SK-N-SH (cell line): ENCODE results near the gene DCAF6. TPM values are rescaled to one million over a fixed set of nuclear protein-coding genes. Genes with fewer than 3 reads are reported as not detected.
A peak's percentile ranks its signal among the peaks of the same experiment; 100 is the strongest.

Experiments
- CTCF ChIA-PET: fragments of 300-600, 350-600 bp; formaldehyde crosslinking; extraction: SDS; loops from one replicate; lab custom pipeline; 2021; lab: Yijun Ruan, JAX
- POLR2A ChIA-PET: fragments of 350-600 bp; sonication (Branson Sonifier 250); formaldehyde crosslinking; extraction: SDS; loops from one replicate; lab custom pipeline; 2020; ENCODE audit warnings: antibody characterized with exemption, inconsistent platforms; lab: Yijun Ruan, JAX
- DNase-seq: peaks from one replicate; pipeline ENCODE4 v3.0.0; 2012
- H2AFZ ChIP-seq: fragments of 200-600 bp; sonication (generic); 2 replicates; pipeline ENCODE4 v1.8.1; 2016; ENCODE audit warnings: antibody characterized with exemption, mild to moderate bottlenecking, low read depth
- H3F3A ChIP-seq: fragments of 200-600 bp; sonication (generic); replicated peaks from 2 replicates; pipeline ENCODE3; 2016; ENCODE audit warnings: antibody characterized with exemption, mild to moderate bottlenecking; ENCODE audit not compliant: insufficient read depth
- H3K27ac ChIP-seq, 2 experiments: fragments of 200-500 bp in 1 of 2; fragments of 200-600 bp in 1 of 2; sonication (Bioruptor generic) in 1 of 2; sonication (generic), shearing (Covaris generic) in 1 of 2; 2 replicates each; pipeline versions ENCODE4 v1.5.1 to v1.6.1; 2014 to 2016; ENCODE audit warnings: low read depth in 2 of 2, inconsistent platforms in 1 of 2, low read length in 1 of 2, mild to moderate bottlenecking in 1 of 2, mixed read lengths in 1 of 2
- H3K27me3 ChIP-seq: fragments of 200-600 bp; sonication (generic), shearing (Covaris generic); 2 replicates; pipeline ENCODE4 v1.6.1; 2016; ENCODE audit warnings: mixed run types; ENCODE audit not compliant: insufficient read depth
- H3K36me3 ChIP-seq, 2 experiments: fragments of 200-500 bp in 1 of 2; fragments of 200-600 bp in 1 of 2; sonication (Bioruptor generic) in 1 of 2; sonication (generic) in 1 of 2; replicated peaks in 1 of 2; 2 replicates each; pipeline versions ENCODE3 to v1.5.1; 2014 to 2016; ENCODE audit warnings: low read length in 1 of 2, mild to moderate bottlenecking in 1 of 2; ENCODE audit not compliant: insufficient read depth in 2 of 2, control insufficient read depth in 1 of 2
- H3K4me1 ChIP-seq, 2 experiments: fragments of 200-500 bp in 1 of 2; fragments of 200-600 bp in 1 of 2; sonication (Bioruptor generic) in 1 of 2; sonication (generic), shearing (Covaris generic) in 1 of 2; 2 replicates each; pipeline versions ENCODE4 v1.5.1 to v1.6.1; 2014 to 2016; ENCODE audit warnings: low read depth in 1 of 2, low read length in 1 of 2, mixed run types in 1 of 2; ENCODE audit not compliant: insufficient read depth in 2 of 2, control insufficient read depth in 1 of 2
- H3K4me2 ChIP-seq: fragments of 200-600 bp; sonication (generic), shearing (Covaris generic); 2 replicates; pipeline ENCODE4 v1.6.1; 2017; ENCODE audit warnings: mixed run types
- H3K4me3 ChIP-seq, 2 experiments: fragments of 200-500 bp in 1 of 2; fragments of 200-600 bp in 1 of 2; sonication (Bioruptor generic) in 1 of 2; sonication (generic), shearing (Covaris generic) in 1 of 2; 2 replicates each; pipeline versions ENCODE4 v1.5.1 to v1.8.1; 2014 to 2016; ENCODE audit warnings: low read depth in 2 of 2, inconsistent platforms in 1 of 2, low read length in 1 of 2, mild to moderate bottlenecking in 1 of 2, mixed read lengths in 1 of 2, moderate library complexity in 1 of 2
- H3K79me2 ChIP-seq: fragments of 200-600 bp; sonication (generic); 2 replicates; pipeline ENCODE4 v1.8.1; 2017; ENCODE audit warnings: mild to moderate bottlenecking; ENCODE audit not compliant: insufficient read depth
- H3K9ac ChIP-seq: fragments of 200-600 bp; sonication (generic); 2 replicates; pipeline ENCODE4 v1.6.1; 2017; ENCODE audit warnings: mixed run types
- H3K9me2 ChIP-seq: fragments of 200-600 bp; sonication (generic); 2 replicates; pipeline ENCODE4 v1.6.1; 2017; ENCODE audit warnings: mixed run types
- H3K9me3 ChIP-seq: fragments of 200-600 bp; sonication (generic); 2 replicates; pipeline ENCODE4 v1.6.1; 2017; ENCODE audit warnings: mixed run types, mild to moderate bottlenecking, moderate library complexity
- H4K20me1 ChIP-seq: fragments of 200-600 bp; sonication (generic); 2 replicates; pipeline ENCODE4 v1.6.1; 2017; ENCODE audit warnings: mild to moderate bottlenecking, mixed run types; ENCODE audit not compliant: insufficient read depth
- GABPA ChIP-seq: IDR thresholded peaks from 2 replicates; pipeline ENCODE4 v1.4.0; 2012; ENCODE audit warnings: low read depth, mild to moderate bottlenecking
- GATA2 ChIP-seq: sonication (generic); formaldehyde crosslinking; IDR thresholded peaks from 2 replicates; pipeline ENCODE4 v1.5.0; 2020; ENCODE audit warnings: mild to moderate bottlenecking, missing genetic modification reagents
- MXI1 ChIP-seq: IDR thresholded peaks from 2 replicates; pipeline ENCODE4 v1.6.1; 2012; ENCODE audit warnings: mild to moderate bottlenecking, low read depth, low read length, improper control_type of control experiment
- NFIC ChIP-seq: IDR thresholded peaks from 2 replicates; pipeline ENCODE4 v1.4.0; 2012; ENCODE audit warnings: borderline replicate concordance
- POLR2AphosphoS5 ChIP-seq: IDR thresholded peaks from 2 replicates; pipeline ENCODE4 v1.6.1; 2012; ENCODE audit warnings: low read depth, low read length
- RCOR1 ChIP-seq: fragments of 150-350 bp; IDR thresholded peaks from 2 replicates; pipeline ENCODE4 v1.6.1; 2017; ENCODE audit warnings: antibody characterized with exemption, low read length
- SMC3 ChIP-seq: IDR thresholded peaks from 2 replicates; pipeline ENCODE4 v1.6.1; 2012; ENCODE audit warnings: low read depth, low read length, improper control_type of control experiment
- WGBS: methylation state at CpG from one replicate; pipeline ENCODE4 v1.1.6; 2017; ENCODE audit warnings: low lambda C conversion rate; 5-methylcytosine and 5-hydroxymethylcytosine counted together
- polyA plus RNA-seq, 3 experiments: library from polyadenylated mRNA; depleted of rRNA; stranded (reverse); fragments of >200 nt; gene quantifications; 2 replicates each; pipeline ENCODE4 v1.2.3, GENCODE V29; 2012
- TF ChIP-seq, protein P1 (sequence below): IDR thresholded peaks from 2 replicates; pipeline ENCODE4 v1.4.0; 2012; ENCODE audit warnings: low read depth, borderline replicate concordance
- TF ChIP-seq, protein P2 (sequence below): fragments of 200-600 bp; sonication (generic); IDR thresholded peaks from 2 replicates; pipeline ENCODE4 v1.6.1; 2017; ENCODE audit warnings: antibody characterized with exemption, mild to moderate bottlenecking, moderate library complexity
- TF ChIP-seq, protein P3 (sequence below): fragments of 150-350 bp; IDR thresholded peaks from 2 replicates; pipeline ENCODE4 v1.6.1; 2017; ENCODE audit warnings: antibody characterized with exemption, low read length, low read depth, borderline replicate concordance
- TF ChIP-seq, protein P4 (sequence below): IDR thresholded peaks from 2 replicates; pipeline ENCODE4; 2012

DCAF6 gene
- polyA plus RNA-seq, 1 of the 3 experiments (the other 2 are of a cell fraction): 31.3 TPM

DNA sequence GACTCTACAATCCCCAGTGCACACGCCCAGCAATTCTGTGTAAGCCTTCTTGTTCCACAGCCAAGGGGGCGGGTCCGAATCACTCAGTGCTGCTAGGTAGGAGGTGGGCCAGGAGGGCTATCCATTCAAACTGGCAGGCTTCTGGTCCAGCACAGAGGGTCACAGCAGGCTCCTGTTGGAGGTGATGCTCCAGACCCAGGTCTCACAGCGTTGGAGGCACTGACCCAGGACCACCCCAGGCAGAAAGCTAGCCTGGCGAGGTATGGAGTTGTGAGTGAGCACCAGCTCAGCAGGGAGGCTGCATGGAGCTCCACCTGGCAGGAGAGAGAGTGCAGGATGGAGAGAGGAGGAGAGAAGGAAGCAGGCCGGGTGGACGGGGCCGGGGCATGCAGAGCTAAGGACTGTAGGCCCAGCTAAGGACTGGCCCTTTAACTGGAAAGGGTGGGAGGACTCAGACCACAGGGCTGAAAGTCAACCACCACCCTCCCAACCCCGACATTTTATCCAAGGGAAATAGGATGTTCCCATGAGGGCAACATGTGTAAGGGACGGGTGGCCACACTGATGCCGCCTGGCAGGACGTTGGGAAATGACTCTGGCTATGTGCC, 161.5 kb downstream of the DCAF6 start (continued):
- TF ChIP-seq, protein P1, sequence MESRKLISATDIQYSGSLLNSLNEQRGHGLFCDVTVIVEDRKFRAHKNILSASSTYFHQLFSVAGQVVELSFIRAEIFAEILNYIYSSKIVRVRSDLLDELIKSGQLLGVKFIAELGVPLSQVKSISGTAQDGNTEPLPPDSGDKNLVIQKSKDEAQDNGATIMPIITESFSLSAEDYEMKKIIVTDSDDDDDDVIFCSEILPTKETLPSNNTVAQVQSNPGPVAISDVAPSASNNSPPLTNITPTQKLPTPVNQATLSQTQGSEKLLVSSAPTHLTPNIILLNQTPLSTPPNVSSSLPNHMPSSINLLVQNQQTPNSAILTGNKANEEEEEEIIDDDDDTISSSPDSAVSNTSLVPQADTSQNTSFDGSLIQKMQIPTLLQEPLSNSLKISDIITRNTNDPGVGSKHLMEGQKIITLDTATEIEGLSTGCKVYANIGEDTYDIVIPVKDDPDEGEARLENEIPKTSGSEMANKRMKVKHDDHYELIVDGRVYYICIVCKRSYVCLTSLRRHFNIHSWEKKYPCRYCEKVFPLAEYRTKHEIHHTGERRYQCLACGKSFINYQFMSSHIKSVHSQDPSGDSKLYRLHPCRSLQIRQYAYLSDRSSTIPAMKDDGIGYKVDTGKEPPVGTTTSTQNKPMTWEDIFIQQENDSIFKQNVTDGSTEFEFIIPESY: no peak
- no peak for TF ChIP-seq GABPA
- TF ChIP-seq, protein P2, sequence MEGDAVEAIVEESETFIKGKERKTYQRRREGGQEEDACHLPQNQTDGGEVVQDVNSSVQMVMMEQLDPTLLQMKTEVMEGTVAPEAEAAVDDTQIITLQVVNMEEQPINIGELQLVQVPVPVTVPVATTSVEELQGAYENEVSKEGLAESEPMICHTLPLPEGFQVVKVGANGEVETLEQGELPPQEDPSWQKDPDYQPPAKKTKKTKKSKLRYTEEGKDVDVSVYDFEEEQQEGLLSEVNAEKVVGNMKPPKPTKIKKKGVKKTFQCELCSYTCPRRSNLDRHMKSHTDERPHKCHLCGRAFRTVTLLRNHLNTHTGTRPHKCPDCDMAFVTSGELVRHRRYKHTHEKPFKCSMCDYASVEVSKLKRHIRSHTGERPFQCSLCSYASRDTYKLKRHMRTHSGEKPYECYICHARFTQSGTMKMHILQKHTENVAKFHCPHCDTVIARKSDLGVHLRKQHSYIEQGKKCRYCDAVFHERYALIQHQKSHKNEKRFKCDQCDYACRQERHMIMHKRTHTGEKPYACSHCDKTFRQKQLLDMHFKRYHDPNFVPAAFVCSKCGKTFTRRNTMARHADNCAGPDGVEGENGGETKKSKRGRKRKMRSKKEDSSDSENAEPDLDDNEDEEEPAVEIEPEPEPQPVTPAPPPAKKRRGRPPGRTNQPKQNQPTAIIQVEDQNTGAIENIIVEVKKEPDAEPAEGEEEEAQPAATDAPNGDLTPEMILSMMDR: no peak

DNA sequence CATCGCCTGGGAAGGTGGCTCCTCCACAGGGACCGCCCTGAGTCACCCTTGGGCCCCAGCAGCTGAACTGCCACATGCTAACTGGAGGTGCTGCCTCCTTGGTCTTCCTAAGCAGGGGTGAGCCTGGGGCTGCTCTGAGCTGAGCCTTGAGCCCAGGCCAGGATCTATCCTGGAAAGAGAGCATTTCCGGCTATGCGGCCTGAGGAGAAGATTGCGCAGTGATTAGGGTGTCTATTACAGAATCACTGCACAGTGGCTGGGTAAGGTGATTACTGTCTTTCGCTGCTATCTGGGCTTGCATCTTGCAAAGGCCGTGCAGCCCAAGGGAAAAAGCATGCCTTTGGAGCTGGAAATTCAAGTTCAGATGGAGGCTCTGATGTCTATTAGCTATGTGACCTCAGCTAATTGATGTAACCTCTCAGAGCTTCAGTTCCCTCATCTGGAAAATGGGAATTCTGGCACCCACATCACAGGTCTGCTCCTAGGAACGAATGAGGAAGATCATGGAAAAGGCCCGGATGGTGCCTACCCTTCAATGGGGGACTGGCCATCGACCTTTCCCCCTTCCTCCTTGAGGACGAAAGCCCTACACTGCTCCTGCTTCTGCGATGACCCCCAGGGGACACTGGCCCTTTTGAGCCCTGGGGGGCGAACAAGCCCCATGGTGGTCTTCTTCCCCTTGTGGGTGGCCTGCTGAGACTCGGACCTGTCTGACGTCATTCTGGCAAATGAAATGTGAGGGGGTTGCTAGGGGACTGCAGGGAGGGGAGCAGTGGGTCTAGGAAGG, 162.2 kb downstream of the DCAF6 start:
- POLR2A ChIA-PET: no interaction called here
- no peak overlapping the region for H3K9ac ChIP-seq
- CTCF ChIA-PET: interaction anchor here (0.6 to 1.5 kb wide), 6 partner anchors 13 to 244 kb away, joined by 3 to 7 read pairs (median 3); partner anchors contain the start of genes DCAF6 and MPC2

More for the DNA sequence above, 162.2 kb downstream of the DCAF6 start:
- WGBS: 84% methylated on average over 11 of the region's 15 CpGs
- Histone ChIP-seq H3K27me3 (no peaks in the 10 kb centered on the region), H3K27ac (no peak overlapping the region), H3K4me1 (peaks cover 0 to 15% of the 10 kb centered on the region in 2 experiments; a peak in 1 of 4 replicates), H3F3A (no peaks in the 10 kb centered on the region), H2AFZ (no peak overlapping the region), H3K79me2 (peaks cover 5% of the 10 kb centered on the region), H3K4me2 (no peak overlapping the region), H3K36me3 (peaks cover 22 to 54% of the 10 kb centered on the region in 2 experiments), H3K9me3 (no peaks in the 10 kb centered on the region), H3K4me3 (no peak overlapping the region), H4K20me1 (no peaks in the 10 kb centered on the region), H3K9me2 (no peaks in the 10 kb centered on the region)
- peak; percentile 58 for DNase-seq
- TF ChIP-seq, protein P2: no peak
- TF ChIP-seq MXI1 (no peak), POLR2AphosphoS5 (no peak), GATA2 (CRISPR knock-in tag) (peak; percentile 45), RCOR1 (0 out of 2 replicates have a peak, but pooled peaks have one; percentile 32), NFIC (no peak), SMC3 (no peak)
- TF ChIP-seq, protein P3, sequence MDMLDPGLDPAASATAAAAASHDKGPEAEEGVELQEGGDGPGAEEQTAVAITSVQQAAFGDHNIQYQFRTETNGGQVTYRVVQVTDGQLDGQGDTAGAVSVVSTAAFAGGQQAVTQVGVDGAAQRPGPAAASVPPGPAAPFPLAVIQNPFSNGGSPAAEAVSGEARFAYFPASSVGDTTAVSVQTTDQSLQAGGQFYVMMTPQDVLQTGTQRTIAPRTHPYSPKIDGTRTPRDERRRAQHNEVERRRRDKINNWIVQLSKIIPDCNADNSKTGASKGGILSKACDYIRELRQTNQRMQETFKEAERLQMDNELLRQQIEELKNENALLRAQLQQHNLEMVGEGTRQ: no peak
- TF ChIP-seq, protein P4, sequence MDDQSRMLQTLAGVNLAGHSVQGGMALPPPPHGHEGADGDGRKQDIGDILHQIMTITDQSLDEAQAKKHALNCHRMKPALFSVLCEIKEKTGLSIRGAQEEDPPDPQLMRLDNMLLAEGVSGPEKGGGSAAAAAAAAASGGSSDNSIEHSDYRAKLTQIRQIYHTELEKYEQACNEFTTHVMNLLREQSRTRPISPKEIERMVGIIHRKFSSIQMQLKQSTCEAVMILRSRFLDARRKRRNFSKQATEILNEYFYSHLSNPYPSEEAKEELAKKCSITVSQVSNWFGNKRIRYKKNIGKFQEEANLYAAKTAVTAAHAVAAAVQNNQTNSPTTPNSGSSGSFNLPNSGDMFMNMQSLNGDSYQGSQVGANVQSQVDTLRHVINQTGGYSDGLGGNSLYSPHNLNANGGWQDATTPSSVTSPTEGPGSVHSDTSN: no peak
